ENCODE data around the gene CHURC1. TPM values are rescaled to one million over a fixed set of nuclear protein-coding genes. Genes with fewer than 3 reads are reported as not detected.

CHURC1 gene
- total and polyA plus RNA-seq, 2 donors (not counting 1 experiment from before 2014, with no cell fraction given): 29.7 to 77.1 TPM

GRCh38 chr14:64948612-64949210 lies 34.5 kb downstream of the CHURC1 start:
- H3K27ac Mint-ChIP-seq: no peak overlapping the region
- CTCF ChIA-PET: no interaction called here
- no peak overlapping the region for H3K4me2 ChIP-seq (replicated peaks; ENCODE audit: low read depth, low read length, poor library complexity, severe bottlenecking)

GRCh38 chr14:64950889-64951288 lies 36.6 kb downstream of the CHURC1 start:
- H3K4me1 ChIP-seq (ENCODE audit: control insufficient read depth in 2 of 2, insufficient read depth in 2 of 2, low read length in 2 of 2): peaks cover 0 to 9% of the 10 kb centered on the region in 2 donors
- DNase-seq: no peak
- CTCF ChIA-PET: no interaction called here
- POLR2A ChIA-PET: no interaction called here
- intact Hi-C loops (cut with micrococcal nuclease): no loop called here
- 100% methylated on average over 2 of the region's 8 CpGs for WGBS (ENCODE audit: insufficient coverage)
- H3K9me3 Mint-ChIP-seq (ENCODE audit: insufficient read depth): no peaks in the 10 kb centered on the region
- no peak overlapping the region for H3K4me2 ChIP-seq (replicated peaks; ENCODE audit: low read depth, low read length, poor library complexity, severe bottlenecking)
- H3K27me3 Mint-ChIP-seq: no peaks in the 10 kb centered on the region
- H3K4me3 ChIP-seq (ENCODE audit: control extremely low read depth in 1 of 5, extremely low read depth in 1 of 5, insufficient read depth in 1 of 5, low read depth in 2 of 5, low read length in 4 of 5): no peak overlapping the region
- no peak overlapping the region for H3K4me3 Mint-ChIP-seq
- no peaks in the 10 kb centered on the region for H4K20me1 ChIP-seq (ENCODE audit: control insufficient read depth, insufficient read depth, low read length, poor library complexity, severe bottlenecking)
- no peak overlapping the region for H2AFZ ChIP-seq (ENCODE audit: insufficient read depth, low read depth, low read length, poor library complexity, severe bottlenecking)
- H3K9me3 ChIP-seq (ENCODE audit: control extremely low read depth in 1 of 3, control insufficient read depth in 2 of 3, insufficient read depth in 1 of 3, low read length in 2 of 3): no peaks in the 10 kb centered on the region
- H3K36me3 ChIP-seq (replicated peaks in 1 of 2; ENCODE audit: control extremely low read depth in 1 of 2, control insufficient read depth in 1 of 2, extremely low read depth in 1 of 2, insufficient read depth in 2 of 2, low read length in 1 of 2): no peaks in the 10 kb centered on the region
- TF ChIP-seq CTCF (IDR thresholded peaks at IDR 0.05) (no peak), EZH2 (IDR thresholded peaks at IDR 0.05; ENCODE audit: borderline replicate concordance, insufficient read depth, low read depth, low read length, poor library complexity, severe bottlenecking) (no peak)
- H3K27ac ChIP-seq (ENCODE audit: low read length in 2 of 2): no peak overlapping the region
- no peak for ATAC-seq (ENCODE audit: low read depth)
- no peak overlapping the region for H3K9ac ChIP-seq (ENCODE audit: low read length)
- no peaks in the 10 kb centered on the region for H3K79me2 ChIP-seq (ENCODE audit: control insufficient read depth, insufficient read depth, low read length)
- H3K27ac Mint-ChIP-seq: no peak overlapping the region
- H3K27me3 ChIP-seq (replicated peaks in 1 of 4; ENCODE audit: control extremely low read depth in 1 of 4, control insufficient read depth in 3 of 4, insufficient read depth in 4 of 4, low read length in 3 of 4): no peaks in the 10 kb centered on the region
- peaks cover 9% of the 10 kb centered on the region for H3K4me1 Mint-ChIP-seq

More at GRCh38 chr14:64948612-64949210, 34.5 kb downstream of the CHURC1 start:
- no peaks in the 10 kb centered on the region for H3K27me3 ChIP-seq (replicated peaks in 1 of 4; ENCODE audit: control extremely low read depth in 1 of 4, control insufficient read depth in 3 of 4, insufficient read depth in 4 of 4, low read length in 3 of 4)
- Mint-ChIP-seq H3K4me1 (peaks cover 21% of the 10 kb centered on the region), H3K4me3 (no peak overlapping the region), H3K27me3 (no peaks in the 10 kb centered on the region), H3K9me3 (ENCODE audit: insufficient read depth) (no peaks in the 10 kb centered on the region)
- no peak overlapping the region for H3K27ac ChIP-seq (ENCODE audit: low read length in 2 of 2)
- H3K4me3 ChIP-seq (ENCODE audit: control extremely low read depth in 1 of 5, extremely low read depth in 1 of 5, insufficient read depth in 1 of 5, low read depth in 2 of 5, low read length in 4 of 5): no peak overlapping the region
- TF ChIP-seq CTCF (IDR thresholded peaks at IDR 0.05) (no peak), EZH2 (IDR thresholded peaks at IDR 0.05; ENCODE audit: borderline replicate concordance, insufficient read depth, low read depth, low read length, poor library complexity, severe bottlenecking) (no peak)
- H4K20me1 ChIP-seq (ENCODE audit: control insufficient read depth, insufficient read depth, low read length, poor library complexity, severe bottlenecking): no peaks in the 10 kb centered on the region
- no peaks in the 10 kb centered on the region for H3K36me3 ChIP-seq (replicated peaks in 1 of 2; ENCODE audit: control extremely low read depth in 1 of 2, control insufficient read depth in 1 of 2, extremely low read depth in 1 of 2, insufficient read depth in 2 of 2, low read length in 1 of 2)
- H3K79me2 ChIP-seq (ENCODE audit: control insufficient read depth, insufficient read depth, low read length): no peaks in the 10 kb centered on the region
- DNase-seq (no peak), ATAC-seq (ENCODE audit: low read depth) (no peak)
- no peak overlapping the region for H2AFZ ChIP-seq (ENCODE audit: insufficient read depth, low read depth, low read length, poor library complexity, severe bottlenecking)
- WGBS (ENCODE audit: insufficient coverage): 100% methylated on average over 2 of the region's 8 CpGs
- POLR2A ChIA-PET: no interaction called here
- no peak overlapping the region for H3K9ac ChIP-seq (ENCODE audit: low read length)
- H3K4me1 ChIP-seq (ENCODE audit: control insufficient read depth in 2 of 2, insufficient read depth in 2 of 2, low read length in 2 of 2): peaks cover 7 to 15% of the 10 kb centered on the region in 2 donors
- intact Hi-C loops (cut with micrococcal nuclease): no loop called here
- no peaks in the 10 kb centered on the region for H3K9me3 ChIP-seq (ENCODE audit: control extremely low read depth in 1 of 3, control insufficient read depth in 2 of 3, insufficient read depth in 1 of 3, low read length in 2 of 3)

Measured in B cell (primary cell).